HFFc6 (cell line): ENCODE measurements around the gene JARID2. TPM values are rescaled to one million over a fixed set of nuclear protein-coding genes. Genes with fewer than 3 reads are reported as not detected.
"Not testable (repeated sequence)": the region's sequence is repeated elsewhere in the genome, so short reads cannot be mapped to it uniquely, and the experiment has no call there.

Source experiments
- DNase-seq: peaks from one replicate; pipeline ENCODE4 v3.0.0-alpha.2; 2018
- H3K27ac Mint-ChIP-seq: 2 replicates; pipeline ENCODE4 v1.8.0; 2020; ENCODE audit warnings: mild to moderate bottlenecking, mixed read lengths
- H3K27me3 Mint-ChIP-seq: 2 replicates; pipeline ENCODE4 v1.8.0; 2021; ENCODE audit warnings: mild to moderate bottlenecking, moderate library complexity, mixed read lengths; ENCODE audit not compliant: insufficient read depth
- H3K36me3 Mint-ChIP-seq: 2 replicates; pipeline ENCODE4 v1.8.0; 2021; ENCODE audit warnings: low read depth, mixed read lengths
- H3K4me1 Mint-ChIP-seq: 2 replicates; pipeline ENCODE4 v1.8.0; 2020; ENCODE audit warnings: low read depth, mixed read lengths
- H3K4me3 Mint-ChIP-seq: 2 replicates; pipeline ENCODE4 v1.8.0; 2020; ENCODE audit warnings: mild to moderate bottlenecking, moderate library complexity, mixed read lengths
- H3K9me3 Mint-ChIP-seq: 2 replicates; pipeline ENCODE4 v1.8.0; 2020; ENCODE audit warnings: mild to moderate bottlenecking, mixed read lengths
- total RNA-seq, 6 experiments: library from RNA; stranded (reverse); fragmentation: NEBNext Ultra II Directional; extraction: Animal tissue kit (Norgen Biotek cat#: 25700); gene quantifications; 2 replicates in 1 of 6; 3 replicates in 5 of 6; pipeline ENCODE4 v1.2.3, GENCODE V29; 2021
- TF ChIP-seq, protein P1 (sequence below): fragments of 200-600 bp; sonication (generic); IDR thresholded peaks from 2 replicates; pipeline ENCODE4 v1.5.0; 2021; ENCODE audit warnings: antibody characterized with exemption, mild to moderate bottlenecking

The JARID2 gene
- total RNA-seq, 6 experiments from 2014 or later: 8.3 to 10.1 (median 9.5) TPM

GRCh38 chr6:15535495-15536197 is 289.8 kb downstream of the JARID2 start:
- Mint-ChIP-seq H3K9me3 (no peaks in the 10 kb centered on the region), H3K4me3 (no peak overlapping the region), H3K36me3 (peaks cover 15% of the 10 kb centered on the region), H3K27ac (no peak overlapping the region), H3K4me1 (peaks cover 15% of the 10 kb centered on the region; the same call in 1 of the 2 replicates), H3K27me3 (peaks cover 4% of the 10 kb centered on the region)
- DNase-seq: no peak
- TF ChIP-seq, protein P1, sequence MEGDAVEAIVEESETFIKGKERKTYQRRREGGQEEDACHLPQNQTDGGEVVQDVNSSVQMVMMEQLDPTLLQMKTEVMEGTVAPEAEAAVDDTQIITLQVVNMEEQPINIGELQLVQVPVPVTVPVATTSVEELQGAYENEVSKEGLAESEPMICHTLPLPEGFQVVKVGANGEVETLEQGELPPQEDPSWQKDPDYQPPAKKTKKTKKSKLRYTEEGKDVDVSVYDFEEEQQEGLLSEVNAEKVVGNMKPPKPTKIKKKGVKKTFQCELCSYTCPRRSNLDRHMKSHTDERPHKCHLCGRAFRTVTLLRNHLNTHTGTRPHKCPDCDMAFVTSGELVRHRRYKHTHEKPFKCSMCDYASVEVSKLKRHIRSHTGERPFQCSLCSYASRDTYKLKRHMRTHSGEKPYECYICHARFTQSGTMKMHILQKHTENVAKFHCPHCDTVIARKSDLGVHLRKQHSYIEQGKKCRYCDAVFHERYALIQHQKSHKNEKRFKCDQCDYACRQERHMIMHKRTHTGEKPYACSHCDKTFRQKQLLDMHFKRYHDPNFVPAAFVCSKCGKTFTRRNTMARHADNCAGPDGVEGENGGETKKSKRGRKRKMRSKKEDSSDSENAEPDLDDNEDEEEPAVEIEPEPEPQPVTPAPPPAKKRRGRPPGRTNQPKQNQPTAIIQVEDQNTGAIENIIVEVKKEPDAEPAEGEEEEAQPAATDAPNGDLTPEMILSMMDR: no peak

- peaks cover 4% of the 10 kb centered on the region for H3K27me3 Mint-ChIP-seq
- TF ChIP-seq, protein P1: no peak
- no peak overlapping the region for H3K27ac Mint-ChIP-seq
- H3K4me1 Mint-ChIP-seq: peaks cover 15% of the 10 kb centered on the region; the same call in 1 of the 2 replicates
- peaks cover 9% of the 10 kb centered on the region for H3K36me3 Mint-ChIP-seq
- no peak overlapping the region for H3K4me3 Mint-ChIP-seq
- no peak for DNase-seq
- no peaks in the 10 kb centered on the region for H3K9me3 Mint-ChIP-seq
Observed at GRCh38 chr6:15536198-15536955, 290.5 kb downstream of the JARID2 start.

DNA sequence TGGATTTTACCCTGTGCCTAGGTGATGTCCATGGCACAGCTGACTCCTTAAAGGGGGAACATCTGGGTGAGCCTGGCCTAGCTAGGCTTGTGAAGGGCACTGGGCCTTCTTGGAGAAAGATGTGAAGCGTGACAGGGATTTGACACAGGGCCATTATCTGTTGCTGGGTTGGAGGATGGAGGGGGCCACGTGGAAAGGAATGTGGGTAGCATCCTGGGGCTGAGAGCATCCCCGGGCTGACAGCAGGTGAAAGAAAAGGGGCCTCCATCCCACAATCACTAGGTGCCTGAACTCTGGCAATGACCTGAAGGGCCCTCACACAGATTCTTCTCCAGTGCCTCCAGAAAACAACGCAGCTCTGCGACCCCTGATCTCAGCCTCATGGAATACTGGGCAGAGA is 292.2 kb downstream of the JARID2 start:
- DNase-seq: no peak
- H3K4me1 Mint-ChIP-seq: peaks cover 15% of the 10 kb centered on the region; the same call in 1 of the 2 replicates
- peaks cover 4% of the 10 kb centered on the region for H3K27me3 Mint-ChIP-seq
- TF ChIP-seq, protein P1: no peak
- no peak overlapping the region for H3K27ac Mint-ChIP-seq
- H3K9me3 Mint-ChIP-seq: no peaks in the 10 kb centered on the region
- H3K36me3 Mint-ChIP-seq: peaks cover 9% of the 10 kb centered on the region
- no peak overlapping the region for H3K4me3 Mint-ChIP-seq

DNA sequence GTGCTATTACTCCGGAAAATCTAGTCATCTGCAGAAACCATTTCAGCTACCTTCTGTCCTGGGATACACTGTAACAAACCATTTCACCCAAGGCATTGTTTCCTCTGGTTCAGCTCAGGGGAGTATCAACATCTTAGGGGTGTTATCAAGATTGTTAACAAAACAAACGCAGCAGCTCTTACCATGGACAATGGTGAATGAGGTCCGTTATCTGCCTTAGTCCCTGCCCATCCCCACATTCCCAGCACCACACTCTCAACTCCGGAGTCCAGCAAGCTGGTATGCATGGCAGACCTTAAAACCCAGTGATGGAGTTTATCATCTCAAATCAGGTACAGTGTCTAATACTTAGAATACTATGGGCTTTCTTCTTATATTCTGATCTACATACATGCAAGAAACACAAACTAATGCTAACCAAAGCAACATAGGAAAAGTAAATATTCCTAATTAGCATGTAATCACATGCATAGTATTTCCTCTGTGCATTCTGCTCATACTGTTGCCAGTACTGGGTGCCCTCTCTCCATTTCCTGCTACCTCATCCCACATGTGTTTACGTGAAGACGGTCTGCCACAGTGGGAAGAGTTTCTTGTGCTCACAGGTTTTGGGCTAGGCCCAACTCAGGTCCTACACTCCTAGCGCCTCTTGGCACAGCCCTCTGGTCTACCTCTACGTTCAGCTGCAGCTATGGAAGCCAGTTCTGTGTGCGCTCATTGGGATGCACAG is 293.1 kb downstream of the JARID2 start:
- Mint-ChIP-seq H3K4me3 (no peak overlapping the region), H3K27ac (no peak overlapping the region), H3K9me3 (no peaks in the 10 kb centered on the region), H3K36me3 (peaks cover 10% of the 10 kb centered on the region), H3K27me3 (peaks cover 3% of the 10 kb centered on the region; the same call in 1 of the 2 replicates), H3K4me1 (peaks cover 9% of the 10 kb centered on the region; the same call in 1 of the 2 replicates)
- DNase-seq: no peak
- TF ChIP-seq, protein P1: no peak

DNA sequence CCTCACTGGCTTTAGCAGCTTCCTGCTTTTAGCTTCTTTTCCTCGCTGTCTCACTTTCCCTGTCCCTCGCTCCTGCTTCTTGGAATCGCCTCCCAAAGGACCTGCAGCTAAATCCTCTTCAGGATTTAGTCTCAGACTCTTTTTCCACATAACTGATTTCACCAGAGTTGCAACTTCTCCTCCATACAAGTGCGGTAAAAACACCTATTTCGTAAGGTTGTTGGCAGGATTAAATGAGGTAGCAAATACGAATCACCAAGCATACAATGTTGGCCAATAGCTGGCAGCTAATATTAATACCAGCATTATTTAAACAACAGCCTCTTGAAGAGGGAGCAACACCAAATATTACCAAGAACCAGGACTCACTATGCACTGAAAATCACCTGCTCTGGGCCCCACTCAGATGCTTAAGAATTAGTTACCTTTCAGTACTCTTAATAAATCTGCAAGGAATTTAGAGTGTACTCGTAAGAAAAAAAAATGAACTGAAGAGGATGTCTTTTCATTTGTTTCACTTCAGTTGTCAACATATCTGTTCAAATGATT is 293.9 kb downstream of the JARID2 start:
- H3K4me1 Mint-ChIP-seq: peaks cover 8% of the 10 kb centered on the region; the same call in 1 of the 2 replicates
- TF ChIP-seq, protein P1: no peak

DNA sequence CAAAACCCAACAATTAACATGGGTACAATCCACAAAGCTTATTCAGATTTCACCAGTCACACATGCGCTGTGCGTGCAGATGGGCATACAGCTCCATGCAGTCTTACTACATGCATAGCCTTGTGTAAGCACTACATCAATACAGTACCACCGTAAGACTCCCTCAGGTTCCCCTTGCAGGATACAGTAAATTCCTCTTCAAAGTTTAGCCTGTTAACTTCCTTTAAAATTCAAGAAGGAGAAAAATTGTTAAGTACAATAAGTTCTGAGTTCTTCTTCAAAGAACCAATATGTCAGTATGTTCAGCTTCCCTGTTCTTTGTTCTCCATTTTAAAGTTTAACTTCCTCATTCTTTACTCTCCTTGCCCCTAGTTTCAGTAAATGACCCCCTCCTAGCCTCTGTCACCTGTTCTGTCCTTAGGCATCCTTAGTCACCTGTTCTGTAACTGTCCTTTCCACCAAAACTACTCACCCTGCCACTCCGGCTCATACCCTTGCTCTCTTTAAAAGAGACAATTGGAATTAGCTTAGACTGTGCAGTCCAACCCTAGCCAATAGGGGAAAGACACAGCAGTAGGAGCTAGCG is 297.6 kb downstream of the JARID2 start:
- not testable (repeated sequence) for H3K27me3 Mint-ChIP-seq, H3K9me3 Mint-ChIP-seq, DNase-seq, H3K4me3 Mint-ChIP-seq, H3K4me1 Mint-ChIP-seq, H3K27ac Mint-ChIP-seq, H3K36me3 Mint-ChIP-seq

More for the DNA sequence above, 293.9 kb downstream of the JARID2 start:
- Mint-ChIP-seq H3K4me3 (no peak overlapping the region), H3K9me3 (no peaks in the 10 kb centered on the region), H3K27me3 (peaks cover 3% of the 10 kb centered on the region; the same call in 1 of the 2 replicates), H3K36me3 (peaks cover 14% of the 10 kb centered on the region), H3K27ac (no peak overlapping the region)
- DNase-seq: no peak
